GM12878 (cell line): Measurements from ENCODE around the gene MTA3. TPM values are rescaled to one million over a fixed set of nuclear protein-coding genes. Genes with fewer than 3 reads are reported as not detected.

ENCODE experiments used
- ATF2 ChIP-seq: IDR thresholded peaks from 2 replicates; pipeline ENCODE4 v1.6.1; 2012; ENCODE audit warnings: low read length, inconsistent platforms
- BCL3 ChIP-seq: IDR thresholded peaks from 2 replicates; pipeline ENCODE4 v1.6.1; 2011; ENCODE audit warnings: borderline replicate concordance, low read depth, mild to moderate bottlenecking, moderate library complexity, low read length; ENCODE audit not compliant: insufficient read depth, poor library complexity, severe bottlenecking
- BCLAF1 ChIP-seq: fragments of 450-650 bp; IDR thresholded peaks from 2 replicates; pipeline ENCODE4 v1.6.1; 2017; ENCODE audit warnings: antibody characterized with exemption, mild to moderate bottlenecking, moderate library complexity
- CHD4 ChIP-seq: fragments of 200-600 bp; sonication (generic); IDR thresholded peaks from 2 replicates; pipeline ENCODE4 v1.6.1; 2016; ENCODE audit warnings: mild to moderate bottlenecking
- DPF2 ChIP-seq: fragments of 450-650 bp; IDR thresholded peaks from 2 replicates; pipeline ENCODE4 v1.6.1; 2017; ENCODE audit warnings: mild to moderate bottlenecking
- EED ChIP-seq: sonication (generic); IDR thresholded peaks from 2 replicates; pipeline ENCODE4 v1.6.1; 2016; ENCODE audit warnings: antibody characterized with exemption, low read depth
- FOXM1 ChIP-seq: IDR thresholded peaks from 2 replicates; pipeline ENCODE4 v1.6.1; 2012; ENCODE audit warnings: low read depth, mild to moderate bottlenecking, inconsistent platforms, low read length, moderate library complexity
- HDAC2 ChIP-seq: fragments of 200-600 bp; sonication (generic); IDR thresholded peaks from 2 replicates; pipeline ENCODE4 v1.6.1; 2017
- IKZF2 ChIP-seq, 2 experiments: fragments of 450-650 bp; IDR thresholded peaks; 2 replicates each; pipeline ENCODE4 v1.6.1; 2017; ENCODE audit warnings: mild to moderate bottlenecking in 2 of 2, moderate library complexity in 2 of 2
- JUND ChIP-seq: IDR thresholded peaks from 2 replicates; pipeline ENCODE4 v1.6.1; 2012; ENCODE audit warnings: low read depth, mild to moderate bottlenecking, low read length, improper control_type of control experiment, moderate library complexity
- LARP7 ChIP-seq: fragments of 450-650 bp; IDR thresholded peaks from 2 replicates; pipeline ENCODE4 v1.6.1; 2017; ENCODE audit warnings: mild to moderate bottlenecking
- MEF2B ChIP-seq: fragments of 450-650 bp; IDR thresholded peaks from 2 replicates; pipeline ENCODE4 v1.6.1; 2018; ENCODE audit warnings: mild to moderate bottlenecking, moderate library complexity; ENCODE audit not compliant: partially characterized antibody, poor library complexity, severe bottlenecking
- NBN ChIP-seq: fragments of 450-650 bp; IDR thresholded peaks from 2 replicates; pipeline ENCODE4 v1.6.1; 2016
- PAX8 ChIP-seq: fragments of 450-650 bp; IDR thresholded peaks from 2 replicates; pipeline ENCODE4 v1.6.1; 2017; ENCODE audit warnings: mild to moderate bottlenecking, moderate library complexity
- POU2F2 ChIP-seq: IDR thresholded peaks from 3 replicates; pipeline ENCODE4 v1.6.1; 2011; ENCODE audit warnings: low read depth, mild to moderate bottlenecking, low read length, borderline replicate concordance
- RELB ChIP-seq: fragments of 450-650 bp; IDR thresholded peaks from 2 replicates; pipeline ENCODE4 v1.6.1; 2017; ENCODE audit warnings: low read depth, mild to moderate bottlenecking, moderate library complexity
- RFX5 ChIP-seq: IDR thresholded peaks from 2 replicates; pipeline ENCODE4 v1.6.1; 2011; ENCODE audit warnings: low read depth, low read length, improper control_type of control experiment
- SIN3A ChIP-seq: IDR thresholded peaks from 2 replicates; pipeline ENCODE4 v1.6.1; 2012; ENCODE audit warnings: low read depth, low read length, improper control_type of control experiment
- SMAD5 ChIP-seq: IDR thresholded peaks from 2 replicates; pipeline ENCODE4 v1.6.1; 2016; ENCODE audit warnings: antibody characterized with exemption, low read depth
- SMARCA5 ChIP-seq: fragments of 450-650 bp; IDR thresholded peaks from 2 replicates; pipeline ENCODE4 v1.6.1; 2017; ENCODE audit warnings: mild to moderate bottlenecking
- TCF12 ChIP-seq: IDR thresholded peaks from 2 replicates; pipeline ENCODE4 v1.6.1; 2011; ENCODE audit warnings: low read depth, mild to moderate bottlenecking, low read length
- ZBTB33 ChIP-seq: fragments of 450-650 bp; IDR thresholded peaks from 2 replicates; pipeline ENCODE4 v1.6.1; 2017; ENCODE audit warnings: mild to moderate bottlenecking
- ZNF384 ChIP-seq: IDR thresholded peaks from 2 replicates; pipeline ENCODE4 v1.6.1; 2012; ENCODE audit warnings: low read depth, mild to moderate bottlenecking, low read length, improper control_type of control experiment, borderline replicate concordance
- ZZZ3 ChIP-seq: IDR thresholded peaks from 2 replicates; pipeline ENCODE4 v1.6.1; 2011; ENCODE audit warnings: low read depth; ENCODE audit not compliant: control insufficient read depth, insufficient read length
- polyA plus RNA-seq, 11 experiments: library from polyadenylated mRNA; depleted of rRNA in 4 of 11; unstranded in 6 of 11; stranded (reverse) in 5 of 11; fragments of >200 nt; fragmentation: Nextera tagmentation in 4 of 11; fragmentation: Illumina TruSeq in 1 of 11; extraction: Ambion mirVana in 4 of 11; extraction: Trizol in 1 of 11; gene quantifications; 1 replicate in 1 of 11; 2 replicates in 10 of 11; pipeline versions ENCODE4 v1.2.1 to v1.2.3, GENCODE V29; 2011 to 2016; ENCODE audit warnings: inconsistent platforms in 2 of 11, missing spikeins in 2 of 11, low read depth in 1 of 11
- total RNA-seq, 4 experiments: library from RNA; depleted of rRNA in 3 of 4; stranded (reverse); fragments of >200 nt in 3 of 4; fragmentation: Illumina TruSeq in 1 of 4; extraction: Trizol in 1 of 4; gene quantifications; 2 replicates each; pipeline versions ENCODE4 v1.2.1 to v1.2.3, GENCODE V29; 2013 to 2021

Gene MTA3
- total and polyA plus RNA-seq, 10 of the 15 experiments (the other 5 are each of a cell fraction or from before 2014, with no cell fraction given), result 17.6 to 45.5 (median 26.5) TPM

GRCh38 chr2:42566837-42567321 is 1.6 kb upstream of the MTA3 start (continued):
- TF ChIP-seq IKZF2 (IDR thresholded peaks at IDR 0.05) (peak; percentile 77 to 82; a peak in 3 of 4 replicates), MEF2B (peak; percentile 82), SMARCA5 (no peak), PAX8 (no peak), ATF2 (peak; percentile 25; the same call in 1 of the 2 replicates), SIN3A (no peak), BCLAF1 (no peak), TCF12 (peak; percentile 47; the same call in 1 of the 2 replicates), NBN (no peak), JUND (no peak), EED (peak; percentile 45; the same call in 1 of the 2 replicates), ZBTB33 (no peak), POU2F2 (no peak; the same call in 2 of the 3 replicates), HDAC2 (no peak), FOXM1 (peak; percentile 46; the same call in 1 of the 2 replicates), BCL3 (peak; percentile 34), DPF2 (no peak), LARP7 (no peak), CHD4 (no peak), ZNF384 (no peak), RFX5 (no peak), RELB (0 out of 2 replicates have a peak, but pooled peaks have one; percentile 10), ZZZ3 (no peak), SMAD5 (no peak)
